Measurements from ENCODE around the gene LTBR.
"Not testable (repeated sequence)": the region's sequence is repeated elsewhere in the genome, so short reads cannot be mapped to it uniquely, and the experiment has no call there.

LTBR gene

DNA sequence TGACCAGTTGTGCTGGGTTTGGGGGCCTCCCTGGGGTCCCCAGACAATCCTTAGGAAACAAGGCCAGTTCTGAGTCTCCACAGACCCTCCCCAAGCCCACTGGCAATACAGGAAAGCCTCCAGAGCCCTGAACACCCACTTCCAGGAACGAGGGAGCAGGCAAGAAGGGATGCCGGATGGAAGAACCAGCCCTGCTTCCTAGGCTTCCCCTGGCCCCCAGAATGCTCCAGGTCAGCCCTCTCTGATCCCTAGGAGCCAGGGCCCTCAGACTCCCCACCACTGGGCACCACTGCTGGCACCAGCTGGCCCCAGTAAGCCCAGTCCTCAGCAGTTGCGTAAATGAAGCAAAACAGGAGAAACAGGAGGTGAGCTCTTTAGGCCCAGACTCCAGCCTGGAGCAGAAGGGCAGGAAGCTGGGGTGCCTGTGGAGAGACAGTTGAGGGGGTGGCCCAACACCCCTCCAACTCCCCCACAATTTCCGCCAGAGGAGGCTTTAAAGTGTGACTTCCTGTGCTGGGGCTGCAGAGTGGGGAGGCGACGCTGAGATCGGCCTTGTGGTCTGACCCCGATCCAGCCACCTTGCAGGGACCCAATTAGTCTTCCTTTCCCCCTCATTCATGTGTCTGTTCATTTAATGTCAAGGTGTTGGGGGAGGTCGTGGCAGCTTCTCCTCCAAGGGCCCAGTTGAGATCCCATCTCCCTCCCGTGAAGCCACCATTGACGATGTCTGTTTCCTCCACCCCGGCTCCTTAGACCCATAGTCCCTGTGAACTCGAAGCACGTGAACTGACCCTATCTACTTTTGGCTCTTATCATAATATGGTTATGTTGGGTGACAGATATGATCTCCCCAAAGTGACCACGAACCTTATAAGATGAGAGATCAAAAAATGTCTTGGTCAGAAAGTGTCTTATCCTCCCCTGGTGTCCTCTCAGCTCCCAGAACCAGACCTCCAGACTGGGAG is 46.8 kb upstream of the LTBR start:
- no peak for DNase-seq (ENCODE audit: low read depth)
- H3K4me3 ChIP-seq (ENCODE audit: control insufficient read depth, low read depth, low read length) = peak overlapping the region; percentile 98
- TF ChIP-seq, protein P1, sequence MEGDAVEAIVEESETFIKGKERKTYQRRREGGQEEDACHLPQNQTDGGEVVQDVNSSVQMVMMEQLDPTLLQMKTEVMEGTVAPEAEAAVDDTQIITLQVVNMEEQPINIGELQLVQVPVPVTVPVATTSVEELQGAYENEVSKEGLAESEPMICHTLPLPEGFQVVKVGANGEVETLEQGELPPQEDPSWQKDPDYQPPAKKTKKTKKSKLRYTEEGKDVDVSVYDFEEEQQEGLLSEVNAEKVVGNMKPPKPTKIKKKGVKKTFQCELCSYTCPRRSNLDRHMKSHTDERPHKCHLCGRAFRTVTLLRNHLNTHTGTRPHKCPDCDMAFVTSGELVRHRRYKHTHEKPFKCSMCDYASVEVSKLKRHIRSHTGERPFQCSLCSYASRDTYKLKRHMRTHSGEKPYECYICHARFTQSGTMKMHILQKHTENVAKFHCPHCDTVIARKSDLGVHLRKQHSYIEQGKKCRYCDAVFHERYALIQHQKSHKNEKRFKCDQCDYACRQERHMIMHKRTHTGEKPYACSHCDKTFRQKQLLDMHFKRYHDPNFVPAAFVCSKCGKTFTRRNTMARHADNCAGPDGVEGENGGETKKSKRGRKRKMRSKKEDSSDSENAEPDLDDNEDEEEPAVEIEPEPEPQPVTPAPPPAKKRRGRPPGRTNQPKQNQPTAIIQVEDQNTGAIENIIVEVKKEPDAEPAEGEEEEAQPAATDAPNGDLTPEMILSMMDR (conservative IDR thresholded peaks at IDR 0.05; ENCODE audit: control insufficient read depth, insufficient read depth, low read depth, low read length) = no peak

- peak; percentile 89 for DNase-seq (ENCODE audit: low read depth)
- TF ChIP-seq, protein P1 (conservative IDR thresholded peaks at IDR 0.05; ENCODE audit: control insufficient read depth, insufficient read depth, low read depth, low read length) = no peak
- peak overlapping the region; percentile 98 for H3K4me3 ChIP-seq (ENCODE audit: control insufficient read depth, low read depth, low read length)
These were observed 46.0 kb upstream of the LTBR start for GRCh38 chr12:6337958-6338433.

DNA sequence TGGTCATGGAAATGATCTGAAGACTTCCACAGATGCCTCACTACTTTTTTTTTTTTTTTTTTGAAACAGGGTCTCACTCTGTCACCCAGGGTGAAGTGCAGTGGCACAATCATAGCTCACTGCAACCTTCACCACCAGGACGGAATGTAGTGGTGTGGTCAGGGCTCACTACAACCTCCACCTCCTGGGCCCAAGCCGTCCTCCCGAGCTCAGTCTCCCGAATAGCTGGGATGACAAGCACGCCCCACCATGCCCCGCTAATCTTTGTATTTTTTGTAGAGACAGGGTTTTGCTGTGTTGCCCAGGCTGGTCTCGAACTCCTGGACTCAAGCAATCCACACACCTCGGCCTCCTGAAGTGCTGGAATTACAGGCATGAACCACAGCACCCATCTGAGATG is 45.4 kb upstream of the LTBR start:
- H3K4me3 ChIP-seq (ENCODE audit: control insufficient read depth, low read depth, low read length) = peak overlapping the region; percentile 98
- DNase-seq (ENCODE audit: low read depth) = not testable (repeated sequence)

DNA sequence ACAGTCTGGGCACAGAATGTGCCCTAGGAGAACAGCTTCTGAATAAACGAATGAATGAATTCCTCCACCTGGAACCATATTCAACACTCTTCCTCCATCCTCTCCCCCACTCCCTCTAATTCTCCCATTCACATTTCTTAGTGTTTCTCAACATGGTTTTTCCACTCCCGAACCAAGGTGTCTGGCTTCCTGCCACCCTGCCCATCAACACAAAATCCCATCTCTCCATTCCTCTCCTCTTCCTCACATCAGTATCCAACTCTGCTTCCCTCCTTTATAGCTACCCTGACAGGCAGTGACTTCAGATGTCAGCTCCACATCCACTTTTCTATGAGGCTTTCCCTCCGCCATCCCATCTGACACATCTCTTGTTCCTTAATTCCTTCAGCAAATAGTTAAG is 45.0 kb upstream of the LTBR start:
- TF ChIP-seq, protein P1 (conservative IDR thresholded peaks at IDR 0.05; ENCODE audit: control insufficient read depth, insufficient read depth, low read depth, low read length) = no peak
- DNase-seq (ENCODE audit: low read depth) = no peak
- peak overlapping the region; percentile 98 for H3K4me3 ChIP-seq (ENCODE audit: control insufficient read depth, low read depth, low read length)

DNA sequence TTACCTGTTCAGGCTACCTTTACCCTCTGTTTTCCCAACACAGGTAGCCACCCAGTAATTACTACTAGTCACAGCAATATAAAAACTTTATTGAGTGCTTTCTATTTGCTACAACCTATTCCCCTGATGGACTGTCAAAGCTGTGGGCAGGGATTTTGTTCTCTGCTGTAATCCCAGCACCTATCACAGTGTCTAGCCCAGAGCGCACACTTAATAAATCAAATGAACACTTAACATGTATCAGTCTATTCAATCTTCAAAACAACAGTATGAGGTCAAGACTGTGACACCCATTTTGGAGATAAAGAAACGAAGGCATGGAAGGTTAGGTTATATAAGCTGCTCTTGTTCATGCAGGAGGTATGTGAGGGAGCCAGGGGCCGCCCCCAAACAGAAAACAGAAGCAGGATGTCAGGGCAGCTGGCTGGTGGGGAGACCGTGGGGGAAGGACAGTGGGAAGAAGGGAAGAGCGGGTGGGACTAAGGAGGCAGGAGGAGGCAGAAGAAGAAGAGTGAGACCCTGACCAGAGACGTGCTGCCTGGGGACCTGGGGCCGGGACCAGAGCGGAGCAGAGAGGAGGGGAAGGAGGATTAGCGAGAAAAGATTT is 43.8 kb upstream of the LTBR start:
- DNase-seq (ENCODE audit: low read depth) = peak; percentile 57
- H3K4me3 ChIP-seq (ENCODE audit: control insufficient read depth, low read depth, low read length) = peak overlapping the region; percentile 98
- TF ChIP-seq, protein P1 (conservative IDR thresholded peaks at IDR 0.05; ENCODE audit: control insufficient read depth, insufficient read depth, low read depth, low read length) = no peak

DNA sequence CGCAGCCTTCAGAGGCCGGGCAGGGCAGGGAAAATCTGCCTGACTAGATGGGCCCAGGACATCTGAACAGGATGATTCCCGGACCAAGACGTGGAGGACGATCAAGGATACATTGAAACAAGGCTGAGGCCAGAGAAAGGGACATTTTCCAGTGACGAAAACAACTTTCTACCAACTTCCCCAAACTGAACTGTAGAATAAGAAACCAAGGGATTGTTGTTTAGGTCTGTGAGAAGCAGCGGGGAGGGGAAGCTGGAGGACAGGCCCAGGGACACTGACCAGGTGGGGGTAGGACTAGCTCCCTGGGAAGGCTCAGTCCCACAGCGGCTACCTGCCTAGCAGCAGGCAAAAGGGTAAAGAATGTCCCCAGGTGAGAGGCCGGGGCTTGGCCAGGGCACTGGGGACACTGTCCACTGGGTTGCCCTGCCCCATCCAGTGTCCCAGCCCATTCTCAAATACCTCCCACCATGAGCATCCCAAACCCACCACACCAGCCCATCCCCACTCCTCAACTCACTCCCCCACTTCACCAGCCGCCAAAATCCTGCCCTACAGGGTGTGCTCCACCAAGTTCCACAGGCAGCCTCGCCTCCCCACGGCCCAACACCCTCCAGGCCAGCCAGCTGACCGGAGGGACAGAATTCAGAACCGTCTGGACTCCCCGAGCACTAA is 43.1 kb upstream of the LTBR start:
- peak overlapping the region; percentile 98 for H3K4me3 ChIP-seq (ENCODE audit: control insufficient read depth, low read depth, low read length)
- DNase-seq (ENCODE audit: low read depth) = no peak
- TF ChIP-seq, protein P1 (conservative IDR thresholded peaks at IDR 0.05; ENCODE audit: control insufficient read depth, insufficient read depth, low read depth, low read length) = no peak

Measured in fibroblast of mammary gland (primary cell).